Nephron (organoid): ENCODE data around the gene PRTFDC1.

ENCODE experiments used
- H3K27ac Mint-ChIP-seq, 3 experiments: 2 replicates each; pipeline ENCODE4 v1.8.0; 2020; ENCODE audit warnings: mixed read lengths in 3 of 3, mild to moderate bottlenecking in 2 of 3, moderate library complexity in 1 of 3
- H3K27me3 Mint-ChIP-seq: 2 replicates; pipeline ENCODE4 v1.8.0; 2021; ENCODE audit warnings: low read depth, mild to moderate bottlenecking, moderate library complexity, mixed read lengths
- H3K36me3 Mint-ChIP-seq: 2 replicates; pipeline ENCODE4 v1.8.0; 2020; ENCODE audit warnings: low read depth, mixed read lengths
- H3K4me1 Mint-ChIP-seq: 2 replicates; pipeline ENCODE4 v1.8.0; 2020; ENCODE audit warnings: mixed read lengths
- H3K4me3 Mint-ChIP-seq, 3 experiments: 2 replicates each; pipeline ENCODE4 v1.8.0; 2020; ENCODE audit warnings: mild to moderate bottlenecking in 3 of 3, mixed read lengths in 3 of 3, moderate library complexity in 2 of 3
- H3K9me3 Mint-ChIP-seq: 2 replicates; pipeline ENCODE4 v1.8.0; 2020; ENCODE audit warnings: mixed read lengths
- CTCF ChIP-seq, 3 experiments: fragments of 200-600 bp; sonication (generic); IDR thresholded peaks; one replicate each; pipeline ENCODE4 v1.5.0; 2021; ENCODE audit warnings: antibody characterized with exemption in 3 of 3; ENCODE audit not compliant: unreplicated experiment in 3 of 3

The PRTFDC1 gene

GRCh38 chr10:24931236-24931635, 21.2 kb downstream of the PRTFDC1 start:
- Mint-ChIP-seq H3K36me3 (peaks cover 29% of the 10 kb centered on the region), H3K4me3 (no peak overlapping the region), H3K27me3 (no peaks in the 10 kb centered on the region), H3K9me3 (no peaks in the 10 kb centered on the region), H3K27ac (no peak overlapping the region), H3K4me1 (peaks cover 16% of the 10 kb centered on the region)
- TF ChIP-seq CTCF (IDR thresholded peaks at IDR 0.05; ENCODE audit: unreplicated experiment in 3 of 3) = no peak

DNA sequence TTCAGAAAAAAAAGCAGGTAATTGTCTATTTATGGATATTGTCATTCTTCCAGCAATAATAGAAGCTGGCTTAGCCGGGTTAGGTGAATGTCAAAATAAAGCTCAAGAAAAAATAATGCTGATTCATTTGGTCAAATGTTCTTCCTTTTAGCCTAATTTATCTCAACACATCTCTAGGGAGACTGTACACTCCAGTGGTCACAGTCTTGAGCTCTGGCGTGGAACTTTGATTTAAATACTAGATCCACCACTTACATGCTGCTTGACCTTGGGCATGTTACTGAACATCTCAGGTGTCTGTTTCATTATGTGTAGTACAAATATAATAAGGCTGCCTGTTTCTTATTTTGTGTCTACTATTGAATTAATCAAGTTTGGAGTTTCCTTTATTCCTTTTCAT, 22.0 kb downstream of the PRTFDC1 start:
- no peak overlapping the region for H3K27ac Mint-ChIP-seq
- H3K36me3 Mint-ChIP-seq = peaks cover 32% of the 10 kb centered on the region
- no peaks in the 10 kb centered on the region for H3K27me3 Mint-ChIP-seq
- TF ChIP-seq CTCF (IDR thresholded peaks at IDR 0.05; ENCODE audit: unreplicated experiment in 3 of 3) = no peak
- no peak overlapping the region for H3K4me3 Mint-ChIP-seq
- H3K9me3 Mint-ChIP-seq = peaks cover 5% of the 10 kb centered on the region
- H3K4me1 Mint-ChIP-seq = peaks cover 16% of the 10 kb centered on the region

GRCh38 chr10:24929904-24930303, 22.5 kb downstream of the PRTFDC1 start:
- TF ChIP-seq CTCF (IDR thresholded peaks at IDR 0.05; ENCODE audit: unreplicated experiment in 3 of 3) = no peak
- peaks cover 16% of the 10 kb centered on the region for H3K4me1 Mint-ChIP-seq
- H3K4me3 Mint-ChIP-seq = no peak overlapping the region
- H3K27me3 Mint-ChIP-seq = no peaks in the 10 kb centered on the region
- peak overlapping the region in 2 of 3 experiments; percentile 5 to 34 for H3K27ac Mint-ChIP-seq
- peaks cover 8% of the 10 kb centered on the region for H3K9me3 Mint-ChIP-seq
- peaks cover 32% of the 10 kb centered on the region for H3K36me3 Mint-ChIP-seq

DNA sequence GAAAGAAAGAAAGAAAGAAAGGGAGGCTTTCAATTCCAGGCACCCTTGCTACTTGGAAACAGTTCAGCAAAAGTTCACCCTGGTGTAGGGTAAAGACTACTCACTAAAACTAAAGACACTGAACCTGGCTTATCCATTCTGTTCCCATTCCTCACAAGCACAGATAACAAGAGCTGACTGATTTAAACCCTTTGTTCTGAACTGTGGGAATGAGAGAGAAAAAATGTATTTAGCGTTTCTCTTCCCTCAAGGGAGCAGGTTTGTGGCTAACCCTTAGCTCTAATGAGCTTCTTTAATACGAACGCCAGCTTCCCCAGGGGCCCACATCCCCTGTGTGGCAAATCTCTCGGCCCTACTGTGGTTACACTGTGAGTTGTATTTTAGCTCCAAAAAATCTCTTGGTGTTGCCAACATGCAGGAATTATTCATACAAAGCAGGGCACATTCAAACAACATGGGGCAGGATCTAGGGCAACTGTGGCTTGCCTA, 23.3 kb downstream of the PRTFDC1 start:
- peaks cover 33% of the 10 kb centered on the region for H3K36me3 Mint-ChIP-seq
- H3K27ac Mint-ChIP-seq = peak overlapping the region; percentile 34 to 65 (median 43)
- H3K4me3 Mint-ChIP-seq = no peak overlapping the region
- H3K27me3 Mint-ChIP-seq = no peaks in the 10 kb centered on the region
- peaks cover 16% of the 10 kb centered on the region for H3K9me3 Mint-ChIP-seq
- peaks cover 16% of the 10 kb centered on the region for H3K4me1 Mint-ChIP-seq
- no peak for TF ChIP-seq CTCF (IDR thresholded peaks at IDR 0.05; ENCODE audit: unreplicated experiment in 3 of 3)

DNA sequence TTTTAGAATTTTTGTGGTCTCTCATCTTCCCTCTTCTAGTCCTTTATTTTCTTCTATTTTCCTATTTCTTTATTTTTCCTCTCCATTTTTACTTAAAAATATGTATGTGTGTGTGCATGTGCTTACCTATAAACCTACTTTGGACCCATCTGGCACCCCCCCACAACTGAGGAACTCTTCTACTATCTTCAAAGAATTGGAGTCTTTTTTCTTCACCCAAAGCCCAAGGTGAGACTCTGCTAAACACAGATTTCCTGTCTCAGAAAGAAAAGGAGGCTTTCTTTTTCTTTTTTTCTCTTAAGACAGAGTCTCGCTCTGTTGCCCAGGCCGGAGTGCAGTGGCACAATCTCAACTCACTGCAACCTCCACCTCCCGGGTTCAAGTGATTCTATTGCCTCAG, 24.2 kb downstream of the PRTFDC1 start:
- H3K27ac Mint-ChIP-seq = no peak overlapping the region
- H3K4me1 Mint-ChIP-seq = peaks cover 16% of the 10 kb centered on the region
- H3K36me3 Mint-ChIP-seq = peaks cover 39% of the 10 kb centered on the region
- no peaks in the 10 kb centered on the region for H3K27me3 Mint-ChIP-seq
- no peak overlapping the region for H3K4me3 Mint-ChIP-seq
- TF ChIP-seq CTCF (IDR thresholded peaks at IDR 0.05; ENCODE audit: unreplicated experiment in 3 of 3) = no peak
- peaks cover 25% of the 10 kb centered on the region for H3K9me3 Mint-ChIP-seq

GRCh38 chr10:24926557-24926956, 25.8 kb downstream of the PRTFDC1 start:
- no peaks in the 10 kb centered on the region for H3K27me3 Mint-ChIP-seq
- no peak overlapping the region for H3K27ac Mint-ChIP-seq
- no peak overlapping the region for H3K4me3 Mint-ChIP-seq
- H3K4me1 Mint-ChIP-seq = peaks cover 18% of the 10 kb centered on the region
- peaks cover 25% of the 10 kb centered on the region for H3K9me3 Mint-ChIP-seq
- TF ChIP-seq CTCF (IDR thresholded peaks at IDR 0.05; ENCODE audit: unreplicated experiment in 3 of 3) = no peak
- H3K36me3 Mint-ChIP-seq = peaks cover 39% of the 10 kb centered on the region
